MM.1S (cell line): Measurements from ENCODE around the gene CLEC2D.

Source experiments
- DNase-seq: peaks from one replicate; pipeline ENCODE4 v3.0.0-alpha.2; 2015
- H2AFZ ChIP-seq: fragments of 300-600 bp; sonication (generic); 2 replicates; pipeline ENCODE4 v1.6.0; 2016; ENCODE audit warnings: antibody characterized with exemption, low read length
- H3F3A ChIP-seq: fragments of 300-600 bp; sonication (generic); 2 replicates; pipeline ENCODE4 v1.6.1; 2016; ENCODE audit warnings: mild to moderate bottlenecking, antibody characterized with exemption, low read length, moderate library complexity, mixed read lengths; ENCODE audit not compliant: insufficient read depth
- H3K27ac ChIP-seq: fragments of 300-600 bp; sonication (generic); 2 replicates; pipeline ENCODE4 v1.5.1; 2016; ENCODE audit warnings: mild to moderate bottlenecking, low read length
- H3K27me3 ChIP-seq: fragments of 300-600 bp; sonication (generic); replicated peaks from 2 replicates; pipeline ENCODE4 v1.6.0; 2016; ENCODE audit warnings: low read length; ENCODE audit not compliant: insufficient read depth
- H3K36me3 ChIP-seq: fragments of 300-600 bp; sonication (generic); replicated peaks from 2 replicates; pipeline ENCODE4 v1.6.1; 2016; ENCODE audit warnings: mild to moderate bottlenecking, low read length, mixed read lengths; ENCODE audit not compliant: insufficient read depth
- H3K4me1 ChIP-seq: fragments of 300-600 bp; sonication (generic); 2 replicates; pipeline ENCODE4 v1.6.1; 2016; ENCODE audit warnings: low read length, mixed read lengths
- H3K4me2 ChIP-seq: fragments of 300-600 bp; sonication (generic); 2 replicates; pipeline ENCODE4 v1.6.0; 2016; ENCODE audit warnings: low read depth, low read length
- H3K4me3 ChIP-seq: fragments of 300-600 bp; sonication (generic); 2 replicates; pipeline ENCODE4 v1.5.1; 2016; ENCODE audit warnings: low read length, mixed read lengths
- H3K79me2 ChIP-seq: fragments of 300-600 bp; sonication (generic); 2 replicates; pipeline ENCODE4 v1.6.1; 2016; ENCODE audit warnings: mixed run types, low read length, mixed read lengths
- H3K9ac ChIP-seq: fragments of 300-600 bp; sonication (generic); 2 replicates; pipeline ENCODE4 v1.6.1; 2016; ENCODE audit warnings: low read length, mixed read lengths
- H3K9me2 ChIP-seq: fragments of 300-600 bp; sonication (generic); replicated peaks from 2 replicates; pipeline ENCODE4 v1.6.1; 2016; ENCODE audit warnings: mild to moderate bottlenecking, low read length, mixed read lengths; ENCODE audit not compliant: insufficient read depth
- H3K9me3 ChIP-seq: fragments of 300-600 bp; sonication (generic); replicated peaks from 2 replicates; pipeline ENCODE4 v1.6.1; 2016; ENCODE audit warnings: mild to moderate bottlenecking, low read length, mixed read lengths; ENCODE audit not compliant: insufficient read depth
- H4K20me1 ChIP-seq: fragments of 300-600 bp; sonication (generic); 2 replicates; pipeline ENCODE4 v1.6.1; 2016; ENCODE audit warnings: mild to moderate bottlenecking, low read length, moderate library complexity, mixed read lengths; ENCODE audit not compliant: insufficient read depth
- EZH2 ChIP-seq: fragments of 300-600 bp; sonication (generic); optimal IDR thresholded peaks from 2 replicates; pipeline ENCODE3; 2017; ENCODE audit warnings: low read depth, mild to moderate bottlenecking, antibody characterized with exemption, low read length, mixed read lengths
- EZH2phosphoT487 ChIP-seq: fragments of 300-600 bp; sonication (generic); IDR thresholded peaks from 2 replicates; pipeline ENCODE4 v1.6.1; 2018; ENCODE audit warnings: antibody characterized with exemption, low read length
- TF ChIP-seq, protein P1 (sequence below): fragments of 300-600 bp; sonication (generic); IDR thresholded peaks from 2 replicates; pipeline ENCODE4 v1.5.1; 2016; ENCODE audit warnings: antibody characterized with exemption, low read length, mixed read lengths

Gene CLEC2D

DNA sequence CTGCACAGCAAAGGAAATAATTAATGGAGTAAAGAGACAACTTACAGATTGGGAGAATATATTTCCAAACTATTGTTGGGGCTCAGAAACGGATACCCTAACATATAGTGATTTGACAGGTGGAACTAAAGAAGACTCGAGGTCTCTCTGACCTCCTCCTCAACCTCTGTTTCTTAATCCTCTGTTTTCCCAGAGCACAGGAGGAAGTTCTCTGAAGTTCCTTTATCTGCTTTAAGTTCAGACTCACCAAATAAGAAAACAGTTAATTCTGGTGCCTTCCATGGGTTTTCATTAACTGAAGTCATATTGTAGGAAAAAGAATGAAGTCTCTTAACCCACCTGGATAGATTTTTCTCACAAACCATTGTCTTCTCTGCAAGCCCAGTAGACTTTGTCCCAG lies 29.2 kb downstream of the CLEC2D start:
- no peaks in the 10 kb centered on the region for H3F3A ChIP-seq
- H3K9ac ChIP-seq, result no peak overlapping the region
- H3K27ac ChIP-seq, result no peak overlapping the region
- no peak overlapping the region for H3K4me3 ChIP-seq
- H3K36me3 ChIP-seq, result no peaks in the 10 kb centered on the region
- H2AFZ ChIP-seq, result no peak overlapping the region
- no peaks in the 10 kb centered on the region for H3K27me3 ChIP-seq
- no peaks in the 10 kb centered on the region for H3K79me2 ChIP-seq
- H3K4me1 ChIP-seq, result no peaks in the 10 kb centered on the region
- H4K20me1 ChIP-seq, result no peaks in the 10 kb centered on the region
- no peaks in the 10 kb centered on the region for H3K9me2 ChIP-seq
- no peak overlapping the region for H3K4me2 ChIP-seq
- no peak for DNase-seq
- H3K9me3 ChIP-seq, result no peaks in the 10 kb centered on the region
- no peak for TF ChIP-seq EZH2
- TF ChIP-seq, protein P1, sequence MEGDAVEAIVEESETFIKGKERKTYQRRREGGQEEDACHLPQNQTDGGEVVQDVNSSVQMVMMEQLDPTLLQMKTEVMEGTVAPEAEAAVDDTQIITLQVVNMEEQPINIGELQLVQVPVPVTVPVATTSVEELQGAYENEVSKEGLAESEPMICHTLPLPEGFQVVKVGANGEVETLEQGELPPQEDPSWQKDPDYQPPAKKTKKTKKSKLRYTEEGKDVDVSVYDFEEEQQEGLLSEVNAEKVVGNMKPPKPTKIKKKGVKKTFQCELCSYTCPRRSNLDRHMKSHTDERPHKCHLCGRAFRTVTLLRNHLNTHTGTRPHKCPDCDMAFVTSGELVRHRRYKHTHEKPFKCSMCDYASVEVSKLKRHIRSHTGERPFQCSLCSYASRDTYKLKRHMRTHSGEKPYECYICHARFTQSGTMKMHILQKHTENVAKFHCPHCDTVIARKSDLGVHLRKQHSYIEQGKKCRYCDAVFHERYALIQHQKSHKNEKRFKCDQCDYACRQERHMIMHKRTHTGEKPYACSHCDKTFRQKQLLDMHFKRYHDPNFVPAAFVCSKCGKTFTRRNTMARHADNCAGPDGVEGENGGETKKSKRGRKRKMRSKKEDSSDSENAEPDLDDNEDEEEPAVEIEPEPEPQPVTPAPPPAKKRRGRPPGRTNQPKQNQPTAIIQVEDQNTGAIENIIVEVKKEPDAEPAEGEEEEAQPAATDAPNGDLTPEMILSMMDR, result no peak
- no peak for TF ChIP-seq EZH2phosphoT487

DNA sequence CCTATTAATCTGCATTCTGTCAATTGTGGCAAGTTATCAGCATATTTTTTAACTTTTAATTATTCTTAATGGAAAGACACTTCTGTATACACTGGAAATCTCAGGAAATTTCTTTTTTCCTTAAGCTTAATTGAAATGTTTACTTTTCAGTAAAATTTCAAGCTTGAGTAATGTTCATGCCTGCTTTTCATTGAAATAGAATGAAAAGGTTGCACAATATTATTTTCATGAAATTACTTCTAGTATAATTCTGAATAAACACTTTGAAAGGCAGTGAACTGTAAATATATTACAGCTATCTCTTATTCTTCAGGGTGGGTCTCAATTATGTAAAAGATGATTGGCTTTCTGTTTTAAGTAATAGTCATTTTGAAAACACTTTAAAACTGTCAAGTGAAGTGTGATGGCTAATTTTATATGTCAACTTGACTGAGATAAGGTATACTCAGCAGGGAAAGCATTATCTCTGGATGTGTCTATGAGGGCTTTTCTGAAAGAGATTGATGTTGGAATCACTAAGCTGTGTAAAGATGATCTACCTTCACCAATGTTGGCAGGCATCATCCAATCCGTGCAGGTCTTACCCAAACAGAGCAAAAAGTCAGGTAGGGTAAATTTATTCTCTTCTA lies 29.9 kb downstream of the CLEC2D start:
- DNase-seq, result no peak
- H3K9me2 ChIP-seq, result no peaks in the 10 kb centered on the region
- no peaks in the 10 kb centered on the region for H3K79me2 ChIP-seq
- no peak overlapping the region for H3K9ac ChIP-seq
- H3K27me3 ChIP-seq, result no peaks in the 10 kb centered on the region
- no peak overlapping the region for H3K27ac ChIP-seq
- no peak overlapping the region for H3K4me2 ChIP-seq
- H3K4me1 ChIP-seq, result no peaks in the 10 kb centered on the region
- H2AFZ ChIP-seq, result no peak overlapping the region
- no peak overlapping the region for H3K4me3 ChIP-seq
- no peaks in the 10 kb centered on the region for H3K36me3 ChIP-seq
- TF ChIP-seq EZH2phosphoT487, result no peak
- TF ChIP-seq EZH2, result no peak
- TF ChIP-seq, protein P1, result no peak
- H3K9me3 ChIP-seq, result no peaks in the 10 kb centered on the region
- H3F3A ChIP-seq, result no peaks in the 10 kb centered on the region
- no peaks in the 10 kb centered on the region for H4K20me1 ChIP-seq

DNA sequence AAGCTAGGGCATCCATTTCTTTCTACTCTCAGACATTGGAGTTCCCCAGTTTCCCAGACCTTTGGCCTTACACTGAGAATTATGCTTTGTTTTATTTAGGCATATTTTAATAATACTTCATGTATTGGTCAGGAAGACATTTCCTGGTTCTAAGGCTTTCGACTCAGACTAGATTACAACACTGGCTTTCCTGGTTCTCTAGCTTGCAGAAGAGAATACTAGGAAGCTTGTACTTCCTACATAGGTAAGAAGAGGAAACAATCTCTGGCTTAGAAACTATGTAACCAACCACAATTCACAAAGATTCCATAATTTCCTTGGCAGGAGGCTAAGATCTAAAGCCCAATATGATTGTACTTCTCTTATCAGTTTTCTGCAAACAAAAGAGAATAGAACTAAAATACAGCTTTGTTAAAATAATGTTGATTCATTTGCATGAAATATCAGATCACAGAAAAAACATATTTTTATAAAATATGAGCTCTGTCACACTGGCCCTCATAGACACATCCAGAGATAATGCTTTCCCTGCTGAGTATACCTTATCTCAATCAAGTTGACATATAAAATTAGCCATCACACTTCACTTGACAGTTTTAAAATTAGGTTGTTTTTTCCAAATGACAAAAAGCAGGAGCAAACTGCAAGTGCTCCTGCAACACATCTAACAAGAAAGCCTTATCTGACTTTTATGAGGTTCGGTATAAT lies 30.5 kb downstream of the CLEC2D start:
- Histone ChIP-seq H3K36me3 (no peaks in the 10 kb centered on the region), H4K20me1 (no peaks in the 10 kb centered on the region), H3K4me1 (no peaks in the 10 kb centered on the region), H3K79me2 (no peaks in the 10 kb centered on the region), H2AFZ (no peak overlapping the region), H3K9ac (no peak overlapping the region), H3K27ac (no peak overlapping the region), H3K27me3 (no peaks in the 10 kb centered on the region), H3K4me2 (no peak overlapping the region), H3K9me2 (no peaks in the 10 kb centered on the region), H3K4me3 (no peak overlapping the region), H3K9me3 (no peaks in the 10 kb centered on the region), H3F3A (no peaks in the 10 kb centered on the region)
- no peak for DNase-seq
- TF ChIP-seq EZH2 (no peak), EZH2phosphoT487 (no peak)
- TF ChIP-seq, protein P1, result no peak
